Calu3 (cell line): ENCODE measurements around the gene SLC37A3. TPM values are rescaled to one million over a fixed set of nuclear protein-coding genes. Genes with fewer than 3 reads are reported as not detected.
A peak's percentile ranks its signal among the peaks of the same experiment; 100 is the strongest.

ENCODE experiments used
- BruUV-seq: library from RNA; stranded (reverse); fragments of 400-500 nt; replicated peaks from 2 replicates; lab custom pipeline; 2021; lab: Mats Ljungman, UMichigan
- CTCF ChIA-PET: fragments of 300-600 bp; sonication (Branson Sonifier 250); formaldehyde crosslinking; loops from one replicate; lab custom pipeline; 2022; ENCODE audit warnings: antibody characterized with exemption; lab: Charles Lee
- DNase-seq: peaks from one replicate; pipeline ENCODE4 v3.0.0; 2022
- H3K27ac Mint-ChIP-seq: one replicate; pipeline ENCODE4 v1.8.0; 2022; ENCODE audit warnings: mixed read lengths; ENCODE audit not compliant: unreplicated experiment
- H3K27me3 Mint-ChIP-seq: one replicate; pipeline ENCODE4 v1.8.0; 2022; ENCODE audit warnings: mixed read lengths; ENCODE audit not compliant: unreplicated experiment
- H3K36me3 Mint-ChIP-seq: one replicate; pipeline ENCODE4 v1.8.0; 2022; ENCODE audit warnings: mild to moderate bottlenecking, moderate library complexity, mixed read lengths; ENCODE audit not compliant: insufficient read depth, unreplicated experiment
- H3K4me1 Mint-ChIP-seq: one replicate; pipeline ENCODE4 v1.8.0; 2022; ENCODE audit warnings: mild to moderate bottlenecking, low read depth, mixed read lengths; ENCODE audit not compliant: unreplicated experiment
- H3K4me3 Mint-ChIP-seq: one replicate; pipeline ENCODE4 v1.8.0; 2022; ENCODE audit warnings: mild to moderate bottlenecking, low read depth, moderate library complexity, mixed read lengths; ENCODE audit not compliant: unreplicated experiment
- H3K9me3 Mint-ChIP-seq: one replicate; pipeline ENCODE4 v1.8.0; 2022; ENCODE audit warnings: low read depth, mixed read lengths; ENCODE audit not compliant: unreplicated experiment
- intact Hi-C: fragments of 100-400 bp; cut with micrococcal nuclease; formaldehyde crosslinking; loops from one replicate; pipeline ENCODE4 v1.10.0; 2022; ENCODE audit not compliant: unreplicated experiment
- total RNA-seq: library from RNA; stranded (reverse); gene quantifications from 2 replicates; pipeline ENCODE4 v1.2.3, GENCODE V29; 2022
- TF ChIP-seq, protein P1 (sequence below): fragments of 200-600 bp; IDR thresholded peaks from one replicate; pipeline ENCODE4 v1.8.0; 2022; ENCODE audit warnings: antibody characterized with exemption; ENCODE audit not compliant: unreplicated experiment

The SLC37A3 gene
- total RNA-seq, 1 experiment from 2014 or later, result 65.2 TPM

DNA sequence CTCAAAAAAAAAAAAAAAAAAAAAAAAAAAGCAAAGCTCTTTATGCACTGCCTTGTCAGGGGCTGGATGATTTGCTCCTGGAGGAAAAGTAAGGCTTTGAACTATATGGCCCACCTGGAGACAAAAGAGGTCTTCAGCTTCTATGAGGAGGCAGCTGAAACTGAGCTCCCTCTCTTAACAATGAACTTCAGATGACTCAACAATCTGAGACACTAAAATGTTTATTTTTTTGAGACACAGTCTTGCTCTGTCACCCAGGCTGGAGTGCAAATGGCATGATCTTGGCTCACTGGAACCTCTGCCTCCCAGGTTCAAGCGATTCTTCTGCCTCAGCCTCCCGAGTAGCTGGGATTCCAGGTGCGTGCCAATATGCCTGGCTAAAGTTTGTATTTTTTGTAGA is 42.3 kb upstream of the SLC37A3 start:
- no peaks in the 10 kb centered on the region for H3K27me3 Mint-ChIP-seq
- no peak for DNase-seq
- TF ChIP-seq, protein P1, sequence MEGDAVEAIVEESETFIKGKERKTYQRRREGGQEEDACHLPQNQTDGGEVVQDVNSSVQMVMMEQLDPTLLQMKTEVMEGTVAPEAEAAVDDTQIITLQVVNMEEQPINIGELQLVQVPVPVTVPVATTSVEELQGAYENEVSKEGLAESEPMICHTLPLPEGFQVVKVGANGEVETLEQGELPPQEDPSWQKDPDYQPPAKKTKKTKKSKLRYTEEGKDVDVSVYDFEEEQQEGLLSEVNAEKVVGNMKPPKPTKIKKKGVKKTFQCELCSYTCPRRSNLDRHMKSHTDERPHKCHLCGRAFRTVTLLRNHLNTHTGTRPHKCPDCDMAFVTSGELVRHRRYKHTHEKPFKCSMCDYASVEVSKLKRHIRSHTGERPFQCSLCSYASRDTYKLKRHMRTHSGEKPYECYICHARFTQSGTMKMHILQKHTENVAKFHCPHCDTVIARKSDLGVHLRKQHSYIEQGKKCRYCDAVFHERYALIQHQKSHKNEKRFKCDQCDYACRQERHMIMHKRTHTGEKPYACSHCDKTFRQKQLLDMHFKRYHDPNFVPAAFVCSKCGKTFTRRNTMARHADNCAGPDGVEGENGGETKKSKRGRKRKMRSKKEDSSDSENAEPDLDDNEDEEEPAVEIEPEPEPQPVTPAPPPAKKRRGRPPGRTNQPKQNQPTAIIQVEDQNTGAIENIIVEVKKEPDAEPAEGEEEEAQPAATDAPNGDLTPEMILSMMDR, result no peak
- no peak overlapping the region for H3K4me3 Mint-ChIP-seq
- no peak overlapping the region for H3K27ac Mint-ChIP-seq
- intact Hi-C loops, result no loop called here
- no peaks in the 10 kb centered on the region for H3K4me1 Mint-ChIP-seq
- CTCF ChIA-PET, result interaction anchor here (0.6 to 0.7 kb wide), 2 partner anchors 42 to 441 kb away, joined by 3 to 6 read pairs; no protein-coding TSS in a partner anchor
- H3K36me3 Mint-ChIP-seq, result no peaks in the 10 kb centered on the region
- H3K9me3 Mint-ChIP-seq, result no peaks in the 10 kb centered on the region
- no TSS peak for BruUV-seq

DNA sequence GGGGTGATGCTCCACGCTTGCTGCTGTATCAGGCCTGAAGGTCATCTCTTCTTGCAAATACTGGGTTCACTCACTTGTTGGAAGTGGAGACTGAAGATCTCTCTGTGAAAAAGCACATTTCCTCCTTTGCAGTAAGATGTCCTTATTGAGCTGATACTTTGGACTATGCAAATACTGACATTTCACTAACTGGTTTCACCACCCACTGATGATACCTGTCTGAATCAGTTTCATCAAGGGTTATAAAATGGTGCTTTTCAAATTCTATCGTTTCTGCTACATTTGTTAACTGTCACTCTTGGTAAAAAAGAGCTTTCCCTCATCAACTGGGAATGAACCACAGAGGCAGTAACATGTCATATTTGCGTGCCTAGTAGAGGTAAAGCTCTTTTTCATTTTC is 41.0 kb upstream of the SLC37A3 start:
- Mint-ChIP-seq H3K4me3 (no peak overlapping the region), H3K4me1 (no peaks in the 10 kb centered on the region), H3K36me3 (no peaks in the 10 kb centered on the region), H3K27me3 (no peaks in the 10 kb centered on the region), H3K9me3 (no peaks in the 10 kb centered on the region), H3K27ac (no peak overlapping the region)
- DNase-seq, result no peak
- TF ChIP-seq, protein P1, result no peak
- intact Hi-C loops, result no loop called here
- CTCF ChIA-PET, result interaction anchor here (1.7 kb wide), 1 partner anchor 26 kb away, joined by 4 read pairs; no protein-coding TSS in a partner anchor
- no TSS peak for BruUV-seq

DNA sequence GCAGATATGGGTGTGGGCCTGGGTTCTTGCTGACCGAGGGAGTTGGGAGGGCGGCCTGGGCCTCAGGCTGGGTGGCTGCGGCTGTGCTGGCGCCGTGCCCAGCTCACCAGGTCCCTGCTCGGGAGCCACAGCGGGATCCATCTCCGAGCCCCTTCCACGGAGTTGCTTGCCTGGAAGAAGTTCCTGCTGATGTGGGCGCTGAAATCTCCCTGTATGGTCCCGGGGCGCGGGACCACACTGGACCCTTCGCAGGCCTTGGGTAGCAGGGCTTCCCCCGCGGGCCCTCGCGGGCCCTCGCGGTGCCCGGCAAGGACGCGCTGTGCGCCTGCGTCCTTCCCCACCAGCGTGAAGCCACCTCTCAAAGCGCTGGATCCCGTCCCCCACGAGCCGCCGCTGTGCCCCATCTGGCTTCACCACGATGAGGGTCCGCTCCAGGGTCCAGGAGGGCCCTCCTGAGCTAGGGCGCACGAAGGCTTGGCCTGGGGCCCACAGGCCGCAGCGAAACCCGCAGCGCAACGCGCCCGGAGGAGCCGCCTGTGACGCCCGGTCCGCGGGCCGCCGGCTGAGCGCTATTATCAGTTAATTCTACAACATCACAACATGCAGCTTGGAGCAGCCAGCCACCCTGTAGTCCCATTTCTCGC is 37.0 kb upstream of the SLC37A3 start:
- Mint-ChIP-seq H3K36me3 (no peaks in the 10 kb centered on the region), H3K4me1 (no peaks in the 10 kb centered on the region), H3K27me3 (no peaks in the 10 kb centered on the region), H3K4me3 (no peak overlapping the region), H3K27ac (no peak overlapping the region), H3K9me3 (no peaks in the 10 kb centered on the region)
- intact Hi-C loops, result no loop called here
- peak; percentile 5 for DNase-seq
- TF ChIP-seq, protein P1, result no peak
- CTCF ChIA-PET, result no interaction called here
- no TSS peak for BruUV-seq

DNA sequence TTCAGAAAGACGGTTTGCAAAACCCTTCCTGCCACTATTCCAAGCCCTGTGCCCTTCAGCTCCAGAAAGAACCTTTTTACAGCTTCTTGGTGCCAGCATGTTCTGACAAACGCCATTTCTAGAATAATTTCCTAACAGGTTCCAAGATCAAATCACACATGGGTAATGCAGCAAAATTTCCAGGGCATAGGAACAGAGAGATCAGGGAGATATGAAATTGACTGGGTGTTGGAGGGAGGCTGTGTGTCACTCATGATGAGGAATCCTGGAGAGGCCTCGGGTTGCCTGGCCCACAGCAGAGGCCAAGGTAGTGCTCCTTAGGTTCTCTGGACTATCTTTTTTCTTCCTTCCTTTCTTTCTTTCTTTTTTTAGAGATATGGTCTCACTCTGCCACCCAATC is 35.1 kb upstream of the SLC37A3 start:
- Mint-ChIP-seq H3K4me3 (no peak overlapping the region), H3K4me1 (no peaks in the 10 kb centered on the region), H3K36me3 (no peaks in the 10 kb centered on the region), H3K27ac (no peak overlapping the region), H3K27me3 (no peaks in the 10 kb centered on the region), H3K9me3 (no peaks in the 10 kb centered on the region)
- no peak for DNase-seq
- TF ChIP-seq, protein P1, result no peak
- no TSS peak for BruUV-seq
- intact Hi-C loops, result no loop called here
- CTCF ChIA-PET, result no interaction called here
